CD4-positive, CD25-positive, alpha-beta regulatory T cell (primary cell): ENCODE results near the gene ACE. TPM values are rescaled to one million over a fixed set of nuclear protein-coding genes. Genes with fewer than 3 reads are reported as not detected.

Experiments
- ATAC-seq, 2 donors: fragments of 150-1000 bp; cut with Tn5 transposase; one replicate each; pipeline ENCODE4 v1.10.0; 2021; ENCODE audit warnings: low read depth in 2 of 2, moderate number of reproducible peaks in 2 of 2, moderate library complexity in 1 of 2
- DNase-seq, 3 donors: peaks; one replicate each; pipeline versions ENCODE4 v3.0.0 to v3.0.0-alpha.2; 2012 to 2022; ENCODE audit warnings: mixed read lengths in 1 of 3
- H3K27ac ChIP-seq: one replicate; pipeline ENCODE4 v1.7.0; 2013; ENCODE audit warnings: mild to moderate bottlenecking, low read length; ENCODE audit not compliant: insufficient read depth, poor library complexity, severe bottlenecking
- H3K27me3 ChIP-seq: one replicate; pipeline ENCODE4 v1.7.0; 2013; ENCODE audit warnings: low read length; ENCODE audit not compliant: control insufficient read depth, insufficient read depth
- H3K36me3 ChIP-seq: one replicate; pipeline ENCODE4 v1.7.0; 2013; ENCODE audit warnings: mild to moderate bottlenecking, low read length, moderate library complexity; ENCODE audit not compliant: control insufficient read depth, insufficient read depth
- H3K4me1 ChIP-seq: 2 replicates; pipeline ENCODE4 v1.7.0; 2013; ENCODE audit warnings: mild to moderate bottlenecking, low read length; ENCODE audit not compliant: insufficient read depth, control insufficient read depth, poor library complexity, severe bottlenecking
- H3K4me3 ChIP-seq: one replicate; pipeline ENCODE4 v1.7.0; 2013; ENCODE audit warnings: low read depth, mild to moderate bottlenecking, low read length, moderate library complexity
- H3K9me3 ChIP-seq, 2 experiments: 1 replicate in 1 of 2; 2 replicates in 1 of 2; pipeline ENCODE4 v1.7.0; 2013; ENCODE audit warnings: low read length in 2 of 2, mild to moderate bottlenecking in 1 of 2, moderate library complexity in 1 of 2; ENCODE audit not compliant: control insufficient read depth in 2 of 2
- H3K27ac Mint-ChIP-seq, 3 donors: one replicate each; pipeline ENCODE4 v1.8.0; 2020 to 2022; ENCODE audit warnings: mild to moderate bottlenecking in 3 of 3, mixed read lengths in 3 of 3, moderate library complexity in 2 of 3
- H3K27me3 Mint-ChIP-seq: one replicate; pipeline ENCODE4 v1.8.0; 2022; ENCODE audit warnings: mild to moderate bottlenecking, mixed read lengths
- H3K36me3 Mint-ChIP-seq: one replicate; pipeline ENCODE4 v1.8.0; 2020; ENCODE audit warnings: mixed read lengths
- H3K4me1 Mint-ChIP-seq, 4 donors: one replicate each; pipeline ENCODE4 v1.8.0; 2020 to 2022; ENCODE audit warnings: mixed read lengths in 4 of 4, mild to moderate bottlenecking in 1 of 4
- H3K4me3 Mint-ChIP-seq, 4 donors: one replicate each; pipeline ENCODE4 v1.8.0; 2020 to 2022; ENCODE audit warnings: mild to moderate bottlenecking in 4 of 4, mixed read lengths in 4 of 4, moderate library complexity in 3 of 4
- H3K9me3 Mint-ChIP-seq, 7 donors: one replicate each; pipeline ENCODE4 v1.8.0; 2020 to 2022; ENCODE audit warnings: mixed read lengths in 7 of 7, mild to moderate bottlenecking in 3 of 7, moderate library complexity in 2 of 7
- polyA plus RNA-seq, 4 donors: library from polyadenylated mRNA; unstranded; fragments of 300-500 nt; fragmentation: Illumina TruSeq; gene quantifications; one replicate each; pipeline ENCODE4 v1.2.3, GENCODE V29; 2021
- total RNA-seq: library from RNA; stranded (reverse); gene quantifications from one replicate; pipeline ENCODE4 v1.2.3, GENCODE V29; 2022

Gene ACE
- total and polyA plus RNA-seq, 5 donors from 2014 or later: 0.15 to 4.2 TPM; not detected in 3

GRCh38 chr17:63496663-63497400 is 20.0 kb downstream of the ACE start:
- no peaks in the 10 kb centered on the region for H3K36me3 Mint-ChIP-seq
- no peaks in the 10 kb centered on the region for H3K9me3 Mint-ChIP-seq

GRCh38 chr17:63497708-63498483 is 21.0 kb downstream of the ACE start:
- ATAC-seq (no peak), DNase-seq (peak in 1 of 3 donors; percentile 16)
- Histone ChIP-seq H3K4me1 (no peaks in the 10 kb centered on the region), H3K36me3 (no peaks in the 10 kb centered on the region), H3K9me3 (no peaks in the 10 kb centered on the region), H3K4me3 (no peak overlapping the region), H3K27me3 (no peaks in the 10 kb centered on the region), H3K27ac (no peak overlapping the region)
- no peak overlapping the region for H3K4me3 Mint-ChIP-seq
- no peaks in the 10 kb centered on the region for H3K9me3 Mint-ChIP-seq
- H3K4me1 Mint-ChIP-seq: no peaks in the 10 kb centered on the region
- peak overlapping the region in 1 of 3 donors; percentile 26 for H3K27ac Mint-ChIP-seq
- H3K27me3 Mint-ChIP-seq: peaks cover 11% of the 10 kb centered on the region
- no peaks in the 10 kb centered on the region for H3K36me3 Mint-ChIP-seq

More at GRCh38 chr17:63496663-63497400, 20.0 kb downstream of the ACE start:
- Histone ChIP-seq H3K4me1 (no peaks in the 10 kb centered on the region), H3K27me3 (no peaks in the 10 kb centered on the region), H3K4me3 (no peak overlapping the region), H3K27ac (no peak overlapping the region), H3K36me3 (no peaks in the 10 kb centered on the region), H3K9me3 (no peaks in the 10 kb centered on the region)
- DNase-seq (no peak), ATAC-seq (no peak)
- no peak overlapping the region for H3K4me3 Mint-ChIP-seq
- no peaks in the 10 kb centered on the region for H3K4me1 Mint-ChIP-seq
- H3K27me3 Mint-ChIP-seq: peaks cover 5% of the 10 kb centered on the region
- no peak overlapping the region for H3K27ac Mint-ChIP-seq

GRCh38 chr17:63498626-63499195 is 21.9 kb downstream of the ACE start:
- Mint-ChIP-seq H3K4me3 (no peak overlapping the region), H3K27ac (peak overlapping the region in 1 of 3 donors; percentile 26), H3K9me3 (no peaks in the 10 kb centered on the region), H3K27me3 (peaks cover 14% of the 10 kb centered on the region), H3K4me1 (no peaks in the 10 kb centered on the region), H3K36me3 (no peaks in the 10 kb centered on the region)
- Histone ChIP-seq H3K4me1 (no peaks in the 10 kb centered on the region), H3K9me3 (no peaks in the 10 kb centered on the region), H3K4me3 (no peak overlapping the region), H3K27ac (no peak overlapping the region), H3K27me3 (no peaks in the 10 kb centered on the region), H3K36me3 (no peaks in the 10 kb centered on the region)
- DNase-seq (no peak), ATAC-seq (no peak)

GRCh38 chr17:63500543-63501390 is 23.9 kb downstream of the ACE start:
- Mint-ChIP-seq H3K27ac (no peak overlapping the region), H3K9me3 (peaks cover 0 to 8% (median 0%) of the 10 kb centered on the region in 7 donors), H3K4me3 (no peak overlapping the region), H3K27me3 (peaks cover 24% of the 10 kb centered on the region), H3K4me1 (no peaks in the 10 kb centered on the region), H3K36me3 (peaks cover 4% of the 10 kb centered on the region)
- H3K4me3 ChIP-seq: no peak overlapping the region
- no peak overlapping the region for H3K27ac ChIP-seq
- no peaks in the 10 kb centered on the region for H3K27me3 ChIP-seq
- DNase-seq (no peak), ATAC-seq (no peak)
- H3K36me3 ChIP-seq: no peaks in the 10 kb centered on the region
- H3K9me3 ChIP-seq: no peaks in the 10 kb centered on the region
- no peaks in the 10 kb centered on the region for H3K4me1 ChIP-seq

- Histone ChIP-seq H3K27me3 (no peaks in the 10 kb centered on the region), H3K4me3 (no peak overlapping the region), H3K9me3 (no peaks in the 10 kb centered on the region), H3K4me1 (no peaks in the 10 kb centered on the region), H3K27ac (no peak overlapping the region), H3K36me3 (no peaks in the 10 kb centered on the region)
- Mint-ChIP-seq H3K9me3 (peaks cover 0 to 8% (median 0%) of the 10 kb centered on the region in 7 donors), H3K27ac (peak overlapping the region in 1 of 3 donors; percentile 12), H3K4me3 (no peak overlapping the region), H3K36me3 (peaks cover 4% of the 10 kb centered on the region), H3K27me3 (peaks cover 26% of the 10 kb centered on the region), H3K4me1 (no peaks in the 10 kb centered on the region)
- DNase-seq: no peak
- no peak for ATAC-seq
Measured at GRCh38 chr17:63503341-63503705, 26.5 kb downstream of the ACE start.

- ATAC-seq: no peak
- Mint-ChIP-seq H3K4me3 (no peak overlapping the region), H3K27ac (no peak overlapping the region), H3K27me3 (peaks cover 29% of the 10 kb centered on the region), H3K36me3 (peaks cover 4% of the 10 kb centered on the region), H3K4me1 (no peaks in the 10 kb centered on the region), H3K9me3 (peaks cover 0 to 8% (median 0%) of the 10 kb centered on the region in 7 donors)
- DNase-seq: no peak
- no peaks in the 10 kb centered on the region for H3K36me3 ChIP-seq
- no peaks in the 10 kb centered on the region for H3K27me3 ChIP-seq
- no peak overlapping the region for H3K4me3 ChIP-seq
- no peak overlapping the region for H3K27ac ChIP-seq
- H3K4me1 ChIP-seq: no peaks in the 10 kb centered on the region
- no peaks in the 10 kb centered on the region for H3K9me3 ChIP-seq
Measured at GRCh38 chr17:63504261-63504660, 27.4 kb downstream of the ACE start.

GRCh38 chr17:63505341-63505740 is 28.5 kb downstream of the ACE start:
- Histone ChIP-seq H3K9me3 (no peaks in the 10 kb centered on the region), H3K27ac (no peak overlapping the region), H3K27me3 (no peaks in the 10 kb centered on the region), H3K4me3 (no peak overlapping the region), H3K4me1 (no peaks in the 10 kb centered on the region), H3K36me3 (no peaks in the 10 kb centered on the region)
- no peak for DNase-seq
- ATAC-seq: no peak
- no peaks in the 10 kb centered on the region for H3K4me1 Mint-ChIP-seq
- peaks cover 29% of the 10 kb centered on the region for H3K27me3 Mint-ChIP-seq
- no peak overlapping the region for H3K27ac Mint-ChIP-seq
- peaks cover 4% of the 10 kb centered on the region for H3K36me3 Mint-ChIP-seq
- no peak overlapping the region for H3K4me3 Mint-ChIP-seq
- H3K9me3 Mint-ChIP-seq: peaks cover 0 to 8% (median 0%) of the 10 kb centered on the region in 7 donors
